RPMI8226 (cell line): ENCODE data around the gene MSL3B.

Experiments used
- DNase-seq: peaks from one replicate; pipeline ENCODE4 v3.0.0-alpha.2; 2015

The MSL3B gene

DNA sequence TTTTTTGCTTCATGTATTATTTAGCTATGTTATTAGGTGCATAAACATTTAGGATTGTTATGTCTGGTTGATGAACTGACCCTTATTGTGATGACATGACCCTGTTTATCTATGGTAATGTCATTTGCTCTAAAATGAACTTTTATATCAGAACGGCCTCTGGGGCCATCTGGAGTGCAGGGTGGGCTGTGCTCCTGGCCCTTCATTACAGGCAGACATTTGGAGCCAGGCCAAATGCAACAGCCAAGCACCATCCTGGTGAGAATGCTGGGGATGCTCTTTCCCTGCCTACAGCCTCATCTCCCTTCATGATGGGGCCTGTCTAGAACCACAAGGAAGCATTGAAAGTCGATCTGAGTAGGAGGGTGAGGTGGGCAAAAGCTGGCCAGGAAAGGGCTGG, 51.9 kb downstream of the MSL3B start:
- DNase-seq, result no peak

DNA sequence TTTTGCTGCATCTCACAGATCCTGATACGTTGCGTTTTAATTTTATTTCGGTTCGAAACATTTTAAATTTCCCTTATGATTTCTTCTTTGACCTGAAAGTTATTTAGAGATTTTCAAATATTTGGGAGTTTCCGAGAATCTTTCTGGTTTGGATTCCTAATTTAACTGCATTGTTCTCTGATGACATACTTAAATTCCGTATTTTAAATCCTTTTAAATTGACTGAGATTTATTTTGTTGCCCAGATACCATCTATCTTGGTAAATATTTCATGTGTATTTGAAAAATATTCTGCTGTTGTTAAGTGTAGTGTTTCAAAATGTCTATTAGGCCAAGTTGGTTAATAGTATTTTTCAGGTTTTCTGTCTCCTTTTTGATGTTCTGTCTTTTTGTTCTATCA, 52.3 kb downstream of the MSL3B start:
- DNase-seq, result no peak
